ENCODE measurements around the gene ADARB2.
"Not testable (repeated sequence)": the region's sequence is repeated elsewhere in the genome, so short reads cannot be mapped to it uniquely, and the experiment has no call there.

The ADARB2 gene

DNA sequence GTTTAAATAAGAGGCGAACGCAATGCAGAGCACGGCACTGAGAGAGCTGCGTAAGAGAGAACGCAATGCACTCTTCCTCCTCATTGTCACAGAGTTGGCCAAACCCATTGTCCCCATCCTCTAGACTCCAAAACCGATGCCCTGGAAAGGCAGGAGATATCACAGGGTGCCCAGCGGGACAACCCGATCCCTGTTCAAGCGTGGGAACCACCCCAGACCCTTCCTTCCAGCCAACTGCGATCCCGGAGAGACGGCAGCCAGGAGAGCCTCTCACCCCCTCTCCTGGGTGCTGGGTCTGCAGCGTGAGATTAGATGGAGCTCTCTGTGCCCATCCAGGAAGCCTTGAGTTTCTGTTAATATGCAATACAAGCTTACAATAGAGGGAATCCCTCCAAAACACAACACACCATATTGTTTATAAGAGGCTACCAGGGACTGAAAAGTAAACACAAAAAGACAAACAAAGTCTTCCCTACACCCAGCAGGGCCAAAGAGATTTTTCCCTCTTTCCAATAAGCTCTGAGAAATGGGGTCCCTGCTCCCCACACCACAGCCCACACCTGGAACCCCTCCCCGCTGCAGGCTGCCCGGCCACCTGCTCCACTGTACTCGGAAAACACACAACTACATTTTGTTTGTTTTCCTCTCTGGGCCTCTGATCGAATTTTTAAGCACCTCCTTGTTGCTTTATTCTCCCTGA is 187.6 kb downstream of the ADARB2 start:
- H3K4me1 Mint-ChIP-seq (ENCODE audit: low read depth): no peaks in the 10 kb centered on the region
- intact Hi-C loops (cut with micrococcal nuclease): no loop called here
- no peak overlapping the region for H3K4me3 Mint-ChIP-seq
- H3K9me3 Mint-ChIP-seq: peaks cover 9% of the 10 kb centered on the region
- H3K36me3 Mint-ChIP-seq (ENCODE audit: low read depth): no peaks in the 10 kb centered on the region
- H3K27me3 Mint-ChIP-seq: no peaks in the 10 kb centered on the region
- H3K27ac Mint-ChIP-seq: no peak overlapping the region

DNA sequence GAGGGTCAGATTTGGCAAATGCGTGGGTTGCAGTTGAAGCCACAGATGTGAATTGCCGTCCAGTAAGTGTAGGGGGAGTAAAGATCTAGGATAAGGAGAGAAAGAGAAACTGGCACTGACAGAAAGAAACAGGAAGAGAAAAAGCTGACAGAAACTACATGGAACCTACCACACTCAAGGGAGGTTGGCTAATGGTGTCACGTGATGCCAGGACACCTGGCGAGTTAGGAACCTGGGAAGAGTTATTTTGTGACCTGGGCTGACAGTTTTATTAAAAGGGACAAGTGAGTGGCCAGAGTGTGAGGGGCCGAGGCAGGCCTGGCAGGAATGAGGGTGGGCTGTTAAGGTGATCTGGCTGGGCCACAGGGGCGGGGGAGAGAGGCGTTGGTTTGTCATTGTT is 188.7 kb downstream of the ADARB2 start:
- no peak overlapping the region for H3K4me3 Mint-ChIP-seq
- no peaks in the 10 kb centered on the region for H3K27me3 Mint-ChIP-seq
- intact Hi-C loops (cut with micrococcal nuclease): no loop called here
- H3K4me1 Mint-ChIP-seq (ENCODE audit: low read depth): no peaks in the 10 kb centered on the region
- no peaks in the 10 kb centered on the region for H3K36me3 Mint-ChIP-seq (ENCODE audit: low read depth)
- no peak overlapping the region for H3K27ac Mint-ChIP-seq
- H3K9me3 Mint-ChIP-seq: peaks cover 9% of the 10 kb centered on the region

DNA sequence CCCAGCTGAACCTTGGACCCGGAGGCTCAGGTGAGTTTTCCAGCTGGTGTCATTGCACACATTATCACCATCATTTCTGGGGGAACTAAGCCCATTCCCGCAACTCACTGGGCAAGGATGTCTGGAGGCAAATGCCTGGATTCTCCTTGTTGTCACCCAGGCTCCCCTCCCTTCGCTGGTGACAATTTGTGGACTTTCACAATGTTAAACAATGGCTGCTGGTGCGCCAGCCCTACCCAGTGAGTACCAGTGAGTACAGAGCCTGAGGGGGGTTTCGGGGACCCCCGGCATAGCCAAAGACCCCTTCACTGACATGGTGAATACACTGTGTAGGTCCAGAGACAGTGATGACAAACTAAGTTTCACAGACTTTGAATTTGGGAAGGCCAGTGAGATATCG is 189.2 kb downstream of the ADARB2 start:
- Mint-ChIP-seq H3K27ac (no peak overlapping the region), H3K9me3 (peaks cover 9% of the 10 kb centered on the region), H3K4me1 (ENCODE audit: low read depth) (no peaks in the 10 kb centered on the region), H3K36me3 (ENCODE audit: low read depth) (no peaks in the 10 kb centered on the region), H3K27me3 (no peaks in the 10 kb centered on the region), H3K4me3 (no peak overlapping the region)
- intact Hi-C loops (cut with micrococcal nuclease): no loop called here

GRCh38 chr10:1546431-1547110 is 190.8 kb downstream of the ADARB2 start:
- H3K4me3 Mint-ChIP-seq: no peak overlapping the region
- intact Hi-C loops (cut with micrococcal nuclease): no loop called here
- no peaks in the 10 kb centered on the region for H3K36me3 Mint-ChIP-seq (ENCODE audit: low read depth)
- H3K27me3 Mint-ChIP-seq: no peaks in the 10 kb centered on the region
- H3K9me3 Mint-ChIP-seq: peaks cover 9% of the 10 kb centered on the region
- H3K4me1 Mint-ChIP-seq (ENCODE audit: low read depth): no peaks in the 10 kb centered on the region
- no peak overlapping the region for H3K27ac Mint-ChIP-seq

GRCh38 chr10:1545524-1545923 is 191.8 kb downstream of the ADARB2 start:
- intact Hi-C loops (cut with micrococcal nuclease): no loop called here
- H3K9me3 Mint-ChIP-seq: peaks cover 9% of the 10 kb centered on the region
- H3K4me1 Mint-ChIP-seq (ENCODE audit: low read depth): no peaks in the 10 kb centered on the region
- no peaks in the 10 kb centered on the region for H3K36me3 Mint-ChIP-seq (ENCODE audit: low read depth)
- no peak overlapping the region for H3K4me3 Mint-ChIP-seq
- H3K27me3 Mint-ChIP-seq: no peaks in the 10 kb centered on the region
- no peak overlapping the region for H3K27ac Mint-ChIP-seq

DNA sequence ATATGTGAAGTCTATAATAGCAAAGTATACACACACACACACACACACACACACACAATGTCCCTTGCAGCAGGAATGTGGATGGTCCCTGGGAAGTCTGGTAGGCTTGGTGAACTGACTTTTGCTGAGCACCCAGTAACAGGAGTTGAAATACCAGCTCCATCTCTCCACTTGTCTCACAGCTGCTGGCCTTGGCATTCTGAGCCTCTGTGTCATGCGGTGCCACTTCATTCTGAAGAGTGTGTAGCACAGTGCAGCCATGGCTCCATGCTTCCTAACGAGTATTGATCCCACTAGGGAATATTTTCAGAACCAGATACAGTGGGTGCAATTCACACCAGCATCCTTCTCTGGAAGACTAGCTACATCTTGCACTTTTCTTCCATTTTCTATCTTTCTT is 192.4 kb downstream of the ADARB2 start:
- Mint-ChIP-seq H3K4me3 (no peak overlapping the region), H3K36me3 (ENCODE audit: low read depth) (no peaks in the 10 kb centered on the region), H3K27me3 (no peaks in the 10 kb centered on the region), H3K27ac (no peak overlapping the region), H3K4me1 (ENCODE audit: low read depth) (no peaks in the 10 kb centered on the region), H3K9me3 (peaks cover 9% of the 10 kb centered on the region)
- intact Hi-C loops (cut with micrococcal nuclease): no loop called here

GRCh38 chr10:1544209-1544673 is 193.1 kb downstream of the ADARB2 start:
- intact Hi-C loops (cut with micrococcal nuclease): no loop called here
- no peak overlapping the region for H3K27ac Mint-ChIP-seq
- H3K36me3 Mint-ChIP-seq (ENCODE audit: low read depth): no peaks in the 10 kb centered on the region
- no peak overlapping the region for H3K4me3 Mint-ChIP-seq
- H3K27me3 Mint-ChIP-seq: no peaks in the 10 kb centered on the region
- peaks cover 9% of the 10 kb centered on the region for H3K9me3 Mint-ChIP-seq
- H3K4me1 Mint-ChIP-seq (ENCODE audit: low read depth): no peaks in the 10 kb centered on the region

DNA sequence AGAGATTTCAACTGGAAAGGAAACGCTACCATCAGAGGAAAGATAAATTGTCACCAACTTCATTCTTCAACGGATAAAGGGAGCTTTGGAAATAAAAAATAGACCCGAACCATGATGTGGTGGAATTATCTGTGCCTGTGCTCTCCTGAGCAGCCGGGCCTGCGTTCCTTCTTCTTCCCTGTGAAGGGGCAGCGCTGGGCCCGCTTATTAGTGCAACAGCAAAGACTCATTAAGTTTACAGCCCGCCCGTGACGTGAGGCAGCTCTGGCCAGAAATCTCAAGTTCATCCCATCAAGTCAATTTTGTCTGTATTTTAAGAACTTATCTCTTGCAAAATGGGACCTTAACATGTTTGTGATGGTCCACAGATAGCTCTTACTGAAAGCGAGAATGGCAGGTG is 193.7 kb downstream of the ADARB2 start:
- Mint-ChIP-seq H3K9me3 (peaks cover 6% of the 10 kb centered on the region), H3K27ac (no peak overlapping the region), H3K4me1 (ENCODE audit: low read depth) (no peaks in the 10 kb centered on the region), H3K27me3 (no peaks in the 10 kb centered on the region), H3K36me3 (ENCODE audit: low read depth) (no peaks in the 10 kb centered on the region), H3K4me3 (no peak overlapping the region)
- intact Hi-C loops (cut with micrococcal nuclease): no loop called here

- no peaks in the 10 kb centered on the region for H3K4me1 Mint-ChIP-seq (ENCODE audit: low read depth)
These were observed 194.4 kb downstream of the ADARB2 start for GRCh38 chr10:1542941-1543340.

GRCh38 chr10:1540144-1540543 is 197.2 kb downstream of the ADARB2 start:
- Mint-ChIP-seq H3K27me3 (no peaks in the 10 kb centered on the region), H3K27ac (no peak overlapping the region), H3K9me3 (no peaks in the 10 kb centered on the region), H3K4me1 (ENCODE audit: low read depth) (no peaks in the 10 kb centered on the region), H3K4me3 (no peak overlapping the region), H3K36me3 (ENCODE audit: low read depth) (no peaks in the 10 kb centered on the region)
- intact Hi-C loops (cut with micrococcal nuclease): no loop called here

More at GRCh38 chr10:1542941-1543340, 194.4 kb downstream of the ADARB2 start:
- Mint-ChIP-seq H3K36me3 (ENCODE audit: low read depth) (no peaks in the 10 kb centered on the region), H3K9me3 (no peaks in the 10 kb centered on the region), H3K27me3 (no peaks in the 10 kb centered on the region), H3K4me3 (no peak overlapping the region), H3K27ac (no peak overlapping the region)
- intact Hi-C loops (cut with micrococcal nuclease): no loop called here

- H3K27ac Mint-ChIP-seq: no peak overlapping the region
- no peaks in the 10 kb centered on the region for H3K36me3 Mint-ChIP-seq (ENCODE audit: low read depth)
- no peaks in the 10 kb centered on the region for H3K4me1 Mint-ChIP-seq (ENCODE audit: low read depth)
- H3K27me3 Mint-ChIP-seq: no peaks in the 10 kb centered on the region
- intact Hi-C loops (cut with micrococcal nuclease): no loop called here
- H3K4me3 Mint-ChIP-seq: no peak overlapping the region
- no peaks in the 10 kb centered on the region for H3K9me3 Mint-ChIP-seq
These were observed 198.1 kb downstream of the ADARB2 start for GRCh38 chr10:1539216-1539615.

- intact Hi-C loops (cut with micrococcal nuclease): no loop called here
- Mint-ChIP-seq H3K4me1 (ENCODE audit: low read depth) (no peaks in the 10 kb centered on the region), H3K27ac (no peak overlapping the region), H3K27me3 (no peaks in the 10 kb centered on the region), H3K36me3 (ENCODE audit: low read depth) (no peaks in the 10 kb centered on the region), H3K4me3 (no peak overlapping the region), H3K9me3 (no peaks in the 10 kb centered on the region)
These were observed 198.7 kb downstream of the ADARB2 start for GRCh38 chr10:1538531-1539061.

- H3K4me1 Mint-ChIP-seq (ENCODE audit: low read depth): no peaks in the 10 kb centered on the region
- no peak overlapping the region for H3K27ac Mint-ChIP-seq
- no peaks in the 10 kb centered on the region for H3K9me3 Mint-ChIP-seq
- H3K27me3 Mint-ChIP-seq: no peaks in the 10 kb centered on the region
- intact Hi-C loops (cut with micrococcal nuclease): no loop called here
- no peak overlapping the region for H3K4me3 Mint-ChIP-seq
- no peaks in the 10 kb centered on the region for H3K36me3 Mint-ChIP-seq (ENCODE audit: low read depth)
These were observed 199.2 kb downstream of the ADARB2 start for GRCh38 chr10:1538121-1538520.

DNA sequence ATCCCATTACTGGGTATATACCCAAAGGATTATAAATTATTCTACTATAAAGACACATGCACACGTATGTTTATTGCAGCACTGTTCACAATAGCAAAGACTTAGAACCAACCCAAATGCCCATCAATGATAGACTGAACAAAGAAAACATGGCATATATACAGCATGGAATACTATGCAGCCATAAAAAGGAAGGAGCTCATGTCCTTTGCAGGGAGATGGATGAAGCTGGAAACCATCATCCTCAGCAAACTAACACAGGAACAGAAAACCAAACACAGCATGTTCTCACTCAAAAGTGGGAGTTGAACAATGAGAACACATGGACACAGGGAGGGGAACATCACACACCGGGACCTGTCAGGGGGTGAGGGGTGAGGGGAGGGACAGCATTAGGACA is 199.9 kb downstream of the ADARB2 start:
- H3K27ac Mint-ChIP-seq; H3K4me3 Mint-ChIP-seq; H3K36me3 Mint-ChIP-seq (ENCODE audit: low read depth); intact Hi-C loops (cut with micrococcal nuclease); H3K4me1 Mint-ChIP-seq (ENCODE audit: low read depth); H3K27me3 Mint-ChIP-seq; H3K9me3 Mint-ChIP-seq: not testable (repeated sequence)

Data from dendritic cell treated with granulocyte-macrophage colony-stimulating factor and Interleukin-4, amounts not matched to agents 40 ng/mL and 50 ng/mL, for 4 days (primary cell).